Pancreas (tissue), 10 donors: Measurements from ENCODE around the gene DLX1. TPM values are rescaled to one million over a fixed set of nuclear protein-coding genes. Genes with fewer than 3 reads are reported as not detected.
A peak's percentile ranks its signal among the peaks of the same experiment; 100 is the strongest.

Source experiments
- ATAC-seq, 4 donors: fragments of 200-7000 bp; cut with Tn5 transposase; one replicate each; pipeline versions ENCODE4 v1.8.0 to v1.9.1; 2020; ENCODE audit warnings: mild to moderate bottlenecking in 4 of 4, moderate library complexity in 4 of 4
- DNase-seq, 6 donors: peaks; one replicate each; pipeline ENCODE4 v3.0.0-alpha.2; 2020
- FAIRE-seq: peaks from 2 replicates; lab custom pipeline; 2012; peaks lifted over from hg19 to GRCh38; lab: Jason Lieb, UNC
- H3K27ac ChIP-seq, 4 donors: fragments of 200-600 bp; sonication (generic); 1 replicate in 3 of 4; 2 replicates in 1 of 4; pipeline versions ENCODE4 v1.5.0 to v1.8.0; 2020
- H3K27me3 ChIP-seq, 4 donors: fragments of 200-600 bp; one replicate each; pipeline ENCODE4 v1.8.0; 2021
- H3K36me3 ChIP-seq, 3 donors: fragments of 200-600 bp; sonication (generic) in 1 of 3; one replicate each; pipeline versions ENCODE4 v1.5.0 to v1.8.0; 2020 to 2021
- H3K4me1 ChIP-seq, 3 donors: fragments of 200-600 bp; one replicate each; pipeline ENCODE4 v1.8.0; 2021
- H3K4me3 ChIP-seq, 4 donors: fragments of 200-600 bp; sonication (generic) in 2 of 4; one replicate each; pipeline versions ENCODE4 v1.5.0 to v1.8.0; 2020 to 2021
- H3K9me3 ChIP-seq, 4 donors: fragments of 200-600 bp; one replicate each; pipeline ENCODE4 v1.8.0; 2021
- WGBS, 2 donors: extraction: QIAGEN DNeasy Blood & Tissue Kit; methylation state at CpG; one replicate each; pipeline ENCODE4 v1.1.7; 2013; 5-methylcytosine and 5-hydroxymethylcytosine counted together
- intact Hi-C, 3 donors: fragments of 100-400 bp; cut with DNase I; formaldehyde crosslinking; loops; one replicate each; pipeline versions ENCODE4 v1.11.1 to v1.14.2; 2022
- polyA plus RNA-seq, 2 donors: library from polyadenylated mRNA; stranded (reverse); fragments of 200-250 nt; gene quantifications; one replicate each; pipeline ENCODE4 v1.2.3, GENCODE V29; 2013
- total RNA-seq, 6 donors: library from RNA; stranded (reverse); fragmentation: NEBNext Ultra II Directional in 4 of 6; extraction: Animal tissue kit (Norgen Biotek cat#: 25700) in 4 of 6; gene quantifications; one replicate each; pipeline versions ENCODE4 v1.2.1 to v1.2.4, GENCODE V29; 2021 to 2023
- TF ChIP-seq, protein P1 (sequence below), 4 donors: fragments of 200-600 bp; sonication (generic) in 3 of 4; IDR thresholded peaks; one replicate each; pipeline versions ENCODE4 v1.5.0 to v1.8.0; 2021; ENCODE audit warnings: antibody characterized with exemption in 4 of 4
- donor health status: healthy with polysubstance abuse.
- donor health status: DM: no; HTN: no; CAD: no; lungs with moderate emphysema.
- donor health status: DM: no; HTN: no; CAD: no.
- donor health status: control.
- donor health status: control.
- donor health status: Bipolar disorder and iron deficiency.
- donor health status: DM: yes; HTN: yes; CAD: no.
- donor health status: DM: no; HTN: no; CAD: no.
- donor health status: DM: no; HTN: no; CAD: no.
- donor health status: DM: yes; HTN: yes; CAD: no.

The DLX1 gene
- total and polyA plus RNA-seq, 8 donors, result 0.15 to 0.26 (median 0.25) TPM; not detected in 5

DNA sequence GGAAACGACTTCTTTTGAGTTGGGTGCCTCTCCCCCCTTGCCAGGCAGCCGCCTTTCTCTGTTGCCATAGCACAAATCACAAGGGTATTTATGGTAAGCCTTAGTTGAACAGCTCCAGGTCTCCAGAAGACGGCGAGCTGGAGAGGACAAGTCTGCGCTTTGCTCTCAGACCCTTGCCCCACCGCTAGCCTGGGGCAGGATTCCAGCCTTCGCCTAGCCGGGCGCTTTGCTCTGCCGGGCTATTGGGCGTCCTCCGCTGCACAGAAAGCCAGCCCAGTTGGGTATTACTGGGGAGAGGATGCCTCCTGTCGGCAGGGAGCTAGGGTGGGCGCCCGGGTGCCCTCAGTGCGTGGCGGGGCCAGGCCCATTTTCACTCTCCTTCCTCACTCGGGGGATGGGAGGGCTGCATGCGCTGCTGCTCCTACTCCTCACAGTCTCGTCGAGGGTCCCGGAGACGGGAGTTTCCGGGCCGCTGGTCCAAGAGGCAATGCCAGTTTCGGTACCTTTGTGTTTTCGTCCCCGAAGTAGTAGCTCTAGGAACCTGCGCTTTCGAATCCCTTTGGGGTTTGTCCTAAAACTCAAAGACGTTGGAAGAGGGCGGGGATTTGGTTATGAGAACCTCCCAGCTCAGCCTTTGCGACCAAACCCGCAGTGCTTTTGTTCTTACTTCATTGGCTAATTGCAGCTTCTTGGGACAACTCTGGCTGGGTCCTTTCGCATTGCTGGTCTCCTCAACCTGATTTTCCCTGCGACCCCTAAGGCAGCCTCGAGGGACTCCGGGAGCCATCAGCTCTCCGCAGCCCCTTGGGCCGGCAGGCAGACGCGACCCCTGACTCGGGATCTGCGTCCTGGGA is 21.0 kb downstream of the DLX1 start:
- intact Hi-C loops, result loop anchor here in 2 of 3 donors (5.0 to 10.0 kb wide), 2 partner anchors 292 to 294 kb away; no protein-coding TSS in a partner anchor
- FAIRE-seq (no peak), DNase-seq (peak in 2 of 6 donors; percentile 22 to 58), ATAC-seq (peak in 2 of 4 donors; percentile 20 to 35)
- Histone ChIP-seq H3K9me3 (no peaks in the 10 kb centered on the region), H3K27ac (no peak overlapping the region), H3K27me3 (peaks cover 6 to 53% (median 19%) of the 10 kb centered on the region in 4 donors), H3K4me1 (peaks cover 0 to 23% (median 10%) of the 10 kb centered on the region in 3 donors), H3K36me3 (no peaks in the 10 kb centered on the region), H3K4me3 (peak overlapping the region in 1 of 4 donors; percentile 33)
- 7% methylated on average over 44 of the region's 44 CpGs for WGBS, 2 donors
- TF ChIP-seq, protein P1, sequence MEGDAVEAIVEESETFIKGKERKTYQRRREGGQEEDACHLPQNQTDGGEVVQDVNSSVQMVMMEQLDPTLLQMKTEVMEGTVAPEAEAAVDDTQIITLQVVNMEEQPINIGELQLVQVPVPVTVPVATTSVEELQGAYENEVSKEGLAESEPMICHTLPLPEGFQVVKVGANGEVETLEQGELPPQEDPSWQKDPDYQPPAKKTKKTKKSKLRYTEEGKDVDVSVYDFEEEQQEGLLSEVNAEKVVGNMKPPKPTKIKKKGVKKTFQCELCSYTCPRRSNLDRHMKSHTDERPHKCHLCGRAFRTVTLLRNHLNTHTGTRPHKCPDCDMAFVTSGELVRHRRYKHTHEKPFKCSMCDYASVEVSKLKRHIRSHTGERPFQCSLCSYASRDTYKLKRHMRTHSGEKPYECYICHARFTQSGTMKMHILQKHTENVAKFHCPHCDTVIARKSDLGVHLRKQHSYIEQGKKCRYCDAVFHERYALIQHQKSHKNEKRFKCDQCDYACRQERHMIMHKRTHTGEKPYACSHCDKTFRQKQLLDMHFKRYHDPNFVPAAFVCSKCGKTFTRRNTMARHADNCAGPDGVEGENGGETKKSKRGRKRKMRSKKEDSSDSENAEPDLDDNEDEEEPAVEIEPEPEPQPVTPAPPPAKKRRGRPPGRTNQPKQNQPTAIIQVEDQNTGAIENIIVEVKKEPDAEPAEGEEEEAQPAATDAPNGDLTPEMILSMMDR (IDR thresholded peaks at IDR 0.05), result no peak

DNA sequence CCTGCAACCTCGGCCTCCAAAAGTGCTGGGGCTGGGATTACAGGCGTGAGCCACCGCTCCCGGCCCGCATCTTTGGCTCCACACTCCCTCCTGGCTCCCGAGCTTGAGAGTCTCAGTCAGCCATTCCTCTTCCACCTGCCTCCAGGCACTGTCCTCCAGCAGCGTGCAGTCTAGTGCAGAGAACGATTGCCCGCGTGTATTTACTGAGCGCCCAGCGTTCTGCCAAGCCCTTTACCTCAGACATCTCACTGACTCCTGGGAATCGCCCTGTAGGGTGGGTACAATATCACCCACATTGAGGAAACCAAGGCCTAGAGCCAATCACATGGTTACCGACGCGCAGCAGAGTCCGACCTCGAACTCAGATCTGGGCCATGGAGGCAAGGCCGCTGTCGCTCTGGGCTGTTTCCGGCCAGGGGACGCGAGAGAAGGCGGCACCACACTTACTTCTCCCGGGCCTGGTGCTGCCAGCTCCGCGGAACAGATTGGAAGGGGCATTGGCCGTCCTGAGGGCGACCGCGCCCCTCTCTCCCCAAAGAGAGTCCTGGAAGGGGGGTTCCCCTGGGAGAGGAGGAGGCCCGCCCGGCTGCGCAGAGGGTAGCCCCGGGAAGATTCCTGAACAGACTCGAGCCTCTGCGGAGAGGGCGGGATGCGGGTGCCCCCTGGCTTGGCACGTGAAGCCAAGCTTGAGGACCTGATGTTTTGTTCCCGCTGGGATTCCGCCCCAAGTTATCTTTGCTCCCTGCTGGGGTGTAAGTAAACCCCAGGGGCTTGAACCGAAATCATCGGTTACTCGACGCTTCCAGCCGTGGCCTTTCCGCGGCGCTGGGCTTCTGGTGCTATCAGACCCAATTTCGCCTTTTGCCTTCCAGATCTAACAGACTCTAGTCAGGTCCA is 22.6 kb downstream of the DLX1 start:
- FAIRE-seq (no peak), DNase-seq (peak in 1 of 6 donors; percentile 58), ATAC-seq (no peak)
- Histone ChIP-seq H3K27ac (no peak overlapping the region), H3K9me3 (no peaks in the 10 kb centered on the region), H3K36me3 (no peaks in the 10 kb centered on the region), H3K4me3 (no peak overlapping the region), H3K4me1 (peaks cover 0 to 15% (median 8%) of the 10 kb centered on the region in 3 donors), H3K27me3 (peaks cover 6 to 45% (median 15%) of the 10 kb centered on the region in 4 donors)
- TF ChIP-seq, protein P1 (IDR thresholded peaks at IDR 0.05), result no peak
- intact Hi-C loops, result loop anchor here in 2 of 3 donors (5.0 to 10.0 kb wide), 2 partner anchors 293 to 296 kb away; no protein-coding TSS in a partner anchor
- 13 to 20% methylated on average over 49 to 51 of the region's 51 CpGs for WGBS, 2 donors

DNA sequence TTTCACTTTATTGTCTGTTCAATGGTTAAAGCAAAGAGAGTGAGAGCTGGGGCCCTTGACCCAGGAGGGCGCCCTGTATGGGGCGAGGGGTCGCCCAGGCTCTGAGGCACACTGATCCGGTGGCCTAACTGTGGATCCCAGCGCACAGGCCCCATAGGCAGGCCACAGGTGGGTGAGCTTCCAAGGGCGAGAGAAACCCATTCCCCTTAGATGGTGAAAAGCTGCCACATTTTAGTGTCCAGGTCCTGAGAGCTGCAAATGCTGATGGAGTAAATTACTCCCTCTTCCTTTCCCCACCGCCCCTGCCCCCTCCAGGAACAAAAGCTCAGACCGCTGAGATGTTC is 23.3 kb downstream of the DLX1 start:
- peak in 1 of 6 donors; percentile 30 for DNase-seq
- WGBS, 2 donors, result 31 to 35% methylated on average over 8 of the region's 8 CpGs
- H3K9me3 ChIP-seq, result no peaks in the 10 kb centered on the region
- TF ChIP-seq, protein P1 (IDR thresholded peaks at IDR 0.05), result no peak
- H3K27me3 ChIP-seq, result peaks cover 2 to 45% (median 15%) of the 10 kb centered on the region in 4 donors
- H3K4me1 ChIP-seq, result peaks cover 0 to 9% (median 1%) of the 10 kb centered on the region in 3 donors
- no peak overlapping the region for H3K4me3 ChIP-seq
- no peak for ATAC-seq
- no peaks in the 10 kb centered on the region for H3K36me3 ChIP-seq
- no peak overlapping the region for H3K27ac ChIP-seq
- FAIRE-seq, result no peak
- intact Hi-C loops, result loop anchor here in 2 of 3 donors (5.0 to 10.0 kb wide), 2 partner anchors 294 to 296 kb away; no protein-coding TSS in a partner anchor

DNA sequence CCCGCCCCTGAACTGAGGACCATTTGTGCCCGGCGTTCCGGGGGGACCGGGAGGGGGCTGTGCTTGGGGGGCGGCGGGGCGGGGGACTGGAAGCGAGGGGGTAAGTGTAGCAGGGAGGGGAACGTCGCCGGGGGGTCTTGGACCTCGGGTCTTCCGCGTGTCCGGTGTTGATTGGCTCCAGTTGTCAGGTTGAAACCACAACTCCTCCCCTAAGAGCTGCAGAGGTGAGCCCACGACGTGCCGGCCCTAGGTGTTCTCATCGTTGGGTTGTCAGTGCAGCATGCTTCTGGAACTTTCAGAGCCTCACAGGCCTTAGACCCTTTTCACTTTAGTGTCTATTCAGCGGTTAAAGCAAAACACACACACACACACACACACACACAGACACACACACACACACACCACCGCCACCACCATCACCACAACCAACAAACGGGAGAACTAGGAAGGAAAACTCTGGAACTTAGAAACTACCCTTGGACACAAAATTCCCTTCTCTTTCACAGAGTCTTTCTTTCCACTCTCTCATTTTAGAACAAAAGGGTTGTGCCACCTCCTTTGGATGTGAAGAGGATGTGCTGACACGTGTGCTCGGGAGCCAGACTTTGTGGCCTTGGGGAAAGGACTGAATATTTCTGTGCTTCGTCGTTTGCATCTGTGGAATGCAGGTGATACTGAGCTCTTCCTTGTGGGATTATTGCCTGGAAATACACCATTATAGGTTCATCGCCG is 24.1 kb downstream of the DLX1 start:
- no peak overlapping the region for H3K27ac ChIP-seq
- no peaks in the 10 kb centered on the region for H3K9me3 ChIP-seq
- peaks cover 0 to 40% (median 12%) of the 10 kb centered on the region in 4 donors for H3K27me3 ChIP-seq
- WGBS, 2 donors, result 29 to 32% methylated on average over 29 of the region's 29 CpGs
- H3K4me1 ChIP-seq, result peaks cover 0 to 7% (median 0%) of the 10 kb centered on the region in 3 donors
- TF ChIP-seq, protein P1 (IDR thresholded peaks at IDR 0.05), result no peak
- no peak for DNase-seq
- no peak overlapping the region for H3K4me3 ChIP-seq
- intact Hi-C loops, result loop anchor here in 2 of 3 donors (5.0 to 10.0 kb wide), 2 partner anchors 295 to 297 kb away; no protein-coding TSS in a partner anchor
- no peaks in the 10 kb centered on the region for H3K36me3 ChIP-seq
- FAIRE-seq, result no peak
- ATAC-seq, result no peak
